ENCODE measurements around the gene RAB11FIP4. TPM values are rescaled to one million over a fixed set of nuclear protein-coding genes. Genes with fewer than 3 reads are reported as not detected.

RAB11FIP4 gene
- total and polyA plus RNA-seq, 9 of the 15 experiments (the other 6 are each of a cell fraction or from before 2014, with no cell fraction given) = 0.62 to 16.6 (median 8.9) TPM

- no peaks in the 10 kb centered on the region for H3K9me3 ChIP-seq (replicated peaks; ENCODE audit: control insufficient read depth, insufficient read depth, low read depth, low read length)
- H3K79me2 ChIP-seq (ENCODE audit: control insufficient read depth, insufficient read depth, low read length) = peaks cover 9% of the 10 kb centered on the region; the same call in 1 of the 3 replicates
- no peak overlapping the region for H3K4me3 ChIP-seq
- peaks cover 15% of the 10 kb centered on the region for H3K9me1 ChIP-seq (ENCODE audit: control insufficient read depth, insufficient read depth, low read length)
- H3K9ac ChIP-seq (ENCODE audit: insufficient read depth in 1 of 2, low read depth in 2 of 2, low read length in 2 of 2) = peak overlapping the region in 1 of 2 experiments; percentile 2; a peak in 2 of 4 replicates
- ChIA-PET POLR2A (interaction anchor here (1.7 kb wide), 1 partner anchor 13 kb away, joined by 4 read pairs; no protein-coding TSS in a partner anchor), CTCF (ENCODE audit: low intra/inter-chr PET ratio) (no interaction called here)
- no peaks in the 10 kb centered on the region for H3K27me3 ChIP-seq (ENCODE audit: control insufficient read depth in 2 of 2, insufficient read depth in 2 of 2, low read length in 2 of 2)
- H3K4me2 ChIP-seq (ENCODE audit: insufficient read depth, low read length) = no peak overlapping the region
- WGBS (ENCODE audit: insufficient coverage, low coverage, missing lambda C conversion rate) = 70% methylated on average over 9 of the region's 9 CpGs
- no peak overlapping the region for H3K27ac ChIP-seq (ENCODE audit: extremely low read depth, low read depth, low read length)
- no peaks in the 10 kb centered on the region for H3K36me3 ChIP-seq (ENCODE audit: control insufficient read depth, insufficient read depth, low read length)
- ATAC-seq (no peak), DNase-seq (ENCODE audit: extremely low read depth in 1 of 4, low spot score in 3 of 4) (no peak), FAIRE-seq (no peak)
- peaks cover 27 to 42% of the 10 kb centered on the region in 2 experiments for H3K4me1 ChIP-seq (replicated peaks in 1 of 2; ENCODE audit: control insufficient read depth in 2 of 2, insufficient read depth in 2 of 2, low read length in 2 of 2)
- intact Hi-C loops (cut with micrococcal nuclease) (no loop called here), in situ Hi-C loops (cut with MboI) (no loop called here)
- no peak overlapping the region for H2AFZ ChIP-seq (ENCODE audit: low read depth, low read length)
- no TSS peak for BruUV-seq (replicated peaks)
- H4K20me1 ChIP-seq (replicated peaks; ENCODE audit: control insufficient read depth, insufficient read depth, low read length) = peaks cover 3% of the 10 kb centered on the region; the same call in 1 of the 2 replicates
- no peak for TF ChIP-seq FUS (optimal IDR thresholded peaks at IDR 0.05; ENCODE audit: low read depth, low read length)
- TF ChIP-seq NR3C1 (CRISPR knock-in tag; IDR thresholded peaks at IDR 0.05) = no peak
- TF ChIP-seq NELFE (IDR thresholded peaks at IDR 0.05; ENCODE audit: insufficient read depth, insufficient read length) = no peak
- TF ChIP-seq MLX (CRISPR knock-in tag; conservative IDR thresholded peaks at IDR 0.05) = no peak
- no peak for TF ChIP-seq ERF (CRISPR knock-in tag; IDR thresholded peaks at IDR 0.05)
- no peak for TF ChIP-seq ZNF583 (CRISPR knock-in tag; IDR thresholded peaks at IDR 0.05)
- TF ChIP-seq JUN (IDR thresholded peaks at IDR 0.05; ENCODE audit: borderline replicate concordance, low read depth, low read length) = no peak
- TF ChIP-seq JUN (CRISPR knock-in tag; IDR thresholded peaks at IDR 0.05; ENCODE audit: borderline replicate concordance) = no peak
- no peak for TF ChIP-seq ETV1 (tag; conservative IDR thresholded peaks at IDR 0.05; ENCODE audit: low read depth)
- no peak for TF ChIP-seq SMC3 (conservative IDR thresholded peaks at IDR 0.05; ENCODE audit: insufficient read depth, low read depth, low read length)
- no peak for TF ChIP-seq ZNF140 (CRISPR knock-in tag; IDR thresholded peaks at IDR 0.05)
- TF ChIP-seq ARID4B (CRISPR knock-in tag; IDR thresholded peaks at IDR 0.05) = no peak
- TF ChIP-seq, protein P1, sequence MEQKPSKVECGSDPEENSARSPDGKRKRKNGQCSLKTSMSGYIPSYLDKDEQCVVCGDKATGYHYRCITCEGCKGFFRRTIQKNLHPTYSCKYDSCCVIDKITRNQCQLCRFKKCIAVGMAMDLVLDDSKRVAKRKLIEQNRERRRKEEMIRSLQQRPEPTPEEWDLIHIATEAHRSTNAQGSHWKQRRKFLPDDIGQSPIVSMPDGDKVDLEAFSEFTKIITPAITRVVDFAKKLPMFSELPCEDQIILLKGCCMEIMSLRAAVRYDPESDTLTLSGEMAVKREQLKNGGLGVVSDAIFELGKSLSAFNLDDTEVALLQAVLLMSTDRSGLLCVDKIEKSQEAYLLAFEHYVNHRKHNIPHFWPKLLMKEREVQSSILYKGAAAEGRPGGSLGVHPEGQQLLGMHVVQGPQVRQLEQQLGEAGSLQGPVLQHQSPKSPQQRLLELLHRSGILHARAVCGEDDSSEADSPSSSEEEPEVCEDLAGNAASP (IDR thresholded peaks at IDR 0.05) = no peak
- TF ChIP-seq, protein P2, sequence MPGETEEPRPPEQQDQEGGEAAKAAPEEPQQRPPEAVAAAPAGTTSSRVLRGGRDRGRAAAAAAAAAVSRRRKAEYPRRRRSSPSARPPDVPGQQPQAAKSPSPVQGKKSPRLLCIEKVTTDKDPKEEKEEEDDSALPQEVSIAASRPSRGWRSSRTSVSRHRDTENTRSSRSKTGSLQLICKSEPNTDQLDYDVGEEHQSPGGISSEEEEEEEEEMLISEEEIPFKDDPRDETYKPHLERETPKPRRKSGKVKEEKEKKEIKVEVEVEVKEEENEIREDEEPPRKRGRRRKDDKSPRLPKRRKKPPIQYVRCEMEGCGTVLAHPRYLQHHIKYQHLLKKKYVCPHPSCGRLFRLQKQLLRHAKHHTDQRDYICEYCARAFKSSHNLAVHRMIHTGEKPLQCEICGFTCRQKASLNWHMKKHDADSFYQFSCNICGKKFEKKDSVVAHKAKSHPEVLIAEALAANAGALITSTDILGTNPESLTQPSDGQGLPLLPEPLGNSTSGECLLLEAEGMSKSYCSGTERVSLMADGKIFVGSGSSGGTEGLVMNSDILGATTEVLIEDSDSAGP (CRISPR knock-in tag; IDR thresholded peaks at IDR 0.05) = no peak
- TF ChIP-seq NFXL1 (CRISPR knock-in tag; IDR thresholded peaks at IDR 0.05) = no peak
These were observed 120.1 kb downstream of the RAB11FIP4 start for GRCh38 chr17:31511580-31511979.

Data from K562 (cell line).